GM21825 (cell line): ENCODE measurements around the gene PRELID2.
"Not testable (repeated sequence)": the region's sequence is repeated elsewhere in the genome, so short reads cannot be mapped to it uniquely, and the experiment has no call there.

ENCODE experiments used
- ATAC-seq: cut with Tn5 transposase; IDR thresholded peaks from one replicate; pipeline ENCODE4 v1.9.1; 2021; ENCODE audit warnings: mild to moderate bottlenecking, moderate library complexity; ENCODE audit not compliant: unreplicated experiment

PRELID2 gene

DNA sequence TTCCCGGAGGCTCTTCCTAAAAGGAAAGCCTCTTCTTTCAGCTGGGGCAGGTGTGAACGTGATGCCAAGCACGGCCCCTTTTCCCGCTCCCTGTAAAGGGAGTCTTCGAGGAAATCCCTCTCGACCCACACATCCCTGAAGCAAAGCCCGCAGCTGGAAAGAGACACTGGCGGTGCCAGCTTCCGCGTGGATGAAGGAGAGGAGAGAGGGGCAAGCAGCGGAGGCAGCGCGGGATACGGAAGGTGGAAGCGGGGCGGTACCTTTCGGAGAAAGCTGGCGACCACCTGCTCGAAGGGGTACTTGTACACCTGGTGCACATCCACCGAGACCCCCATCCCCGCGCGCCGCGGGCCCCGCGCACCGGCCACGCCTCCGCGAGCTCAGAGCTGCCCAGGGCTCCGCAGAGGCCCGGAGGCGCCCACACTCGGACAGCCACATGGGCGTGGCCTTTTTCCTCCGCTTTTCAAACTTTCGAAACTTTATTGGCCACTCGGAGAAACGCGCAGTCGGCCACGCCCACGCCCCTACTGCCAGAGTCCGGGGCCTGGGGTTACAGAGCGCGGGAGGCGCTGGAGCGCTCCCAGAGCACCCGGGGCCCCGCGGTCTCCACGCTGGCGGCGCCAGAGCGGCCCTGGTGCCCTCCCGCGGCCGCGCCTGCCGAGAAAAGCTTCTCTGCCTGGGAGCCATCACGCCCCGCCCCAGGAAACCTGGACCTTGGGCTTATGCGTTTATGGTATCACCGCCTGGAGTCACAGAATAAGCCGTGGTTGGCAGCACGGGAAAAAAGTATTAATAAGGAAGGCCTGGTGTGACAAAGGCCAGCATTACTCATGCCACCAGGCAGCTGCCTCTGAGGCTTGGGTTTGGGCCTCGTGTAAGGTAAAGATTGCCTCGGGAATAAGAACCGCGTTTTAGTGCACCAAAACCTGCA lies at the start of gene PRELID2:
Gene PRELID2, minus strand, starts transcription at position 426 of the 931 bp plus-strand sequence. Its CDS starts 91 bp downstream, at position 335.
- ATAC-seq: peak; percentile 89

DNA sequence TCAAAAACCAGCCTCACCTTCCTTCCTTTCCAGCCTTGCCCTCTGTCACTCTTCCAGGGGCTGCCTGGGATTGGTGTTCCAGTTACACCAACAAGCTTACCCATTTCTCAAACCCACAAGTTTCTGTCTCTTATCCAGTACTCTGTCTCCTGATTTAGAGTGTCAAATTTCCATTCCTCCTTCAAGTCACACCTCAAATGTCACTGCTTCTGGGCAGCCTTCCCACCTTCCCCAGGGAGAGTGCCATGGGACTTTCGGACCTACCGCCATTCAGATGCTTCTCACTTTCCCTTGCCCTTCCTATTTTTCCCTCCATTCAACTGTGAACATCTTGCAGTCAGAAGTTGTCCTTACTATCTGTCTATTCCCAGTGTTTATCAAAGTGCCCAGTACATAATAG lies 39.6 kb upstream of the PRELID2 start:
- no peak for ATAC-seq

DNA sequence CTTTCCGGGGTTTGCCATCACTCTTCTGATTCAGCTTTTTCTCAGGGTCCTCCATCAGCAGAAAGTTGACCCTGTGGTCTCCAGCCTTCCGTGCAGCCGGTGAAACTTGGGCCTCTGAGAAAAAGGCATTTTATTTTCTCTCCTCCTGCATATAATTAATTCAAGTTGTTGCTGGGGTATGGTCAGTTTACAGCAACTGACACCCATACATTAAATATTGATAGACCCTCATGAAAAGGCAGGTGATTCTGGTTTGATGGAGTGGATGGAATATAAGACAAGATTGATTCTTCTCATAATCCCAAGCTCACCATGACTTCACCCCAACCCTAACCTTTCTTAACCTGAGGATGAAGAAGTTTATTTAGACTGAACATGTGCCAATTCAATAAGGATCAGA lies 37.8 kb upstream of the PRELID2 start, which contains the start of gene GRXCR2:
Gene GRXCR2, minus strand, starts transcription at position 101 of the 400 bp plus-strand sequence. Its CDS starts 46 bp downstream, at position 55.
- no peak for ATAC-seq

DNA sequence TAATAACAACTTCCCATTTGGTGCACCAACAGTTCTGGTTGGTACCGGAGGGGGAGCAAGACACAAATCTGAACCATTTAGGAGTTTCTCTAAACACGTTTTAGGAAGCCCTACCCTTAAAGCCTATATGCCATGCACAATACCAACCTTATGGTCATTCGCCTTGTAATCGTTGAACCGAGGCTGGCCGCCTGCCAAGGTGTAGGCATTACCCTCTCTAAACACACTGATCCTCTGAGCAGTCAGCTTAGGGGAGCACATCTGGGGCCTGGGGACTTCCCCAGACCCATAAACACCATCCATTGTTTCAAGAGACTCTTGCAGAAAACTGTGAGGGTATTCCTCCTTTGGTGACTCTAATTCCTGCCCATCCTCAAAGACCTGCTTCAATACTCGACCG lies 37.3 kb upstream of the PRELID2 start:
- no peak for ATAC-seq

DNA sequence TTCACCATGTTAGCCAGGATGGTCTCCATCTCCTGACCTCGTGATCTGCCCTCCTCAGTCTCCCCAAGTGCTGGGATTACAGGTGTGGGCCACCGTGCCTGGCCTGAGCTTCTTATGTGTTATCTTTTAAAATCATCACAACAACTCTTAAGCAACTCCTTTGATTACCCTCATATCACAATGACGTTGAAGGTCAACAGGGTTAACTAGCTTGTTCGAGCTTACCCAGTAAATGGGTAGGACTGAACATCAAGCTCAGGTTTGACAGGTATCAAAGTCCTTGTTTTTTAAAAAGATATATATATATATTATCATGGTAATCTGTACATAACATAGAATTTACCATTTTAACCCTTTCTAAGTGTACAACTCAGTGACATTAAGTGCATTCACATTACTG lies 34.6 kb upstream of the PRELID2 start:
- ATAC-seq: no peak

DNA sequence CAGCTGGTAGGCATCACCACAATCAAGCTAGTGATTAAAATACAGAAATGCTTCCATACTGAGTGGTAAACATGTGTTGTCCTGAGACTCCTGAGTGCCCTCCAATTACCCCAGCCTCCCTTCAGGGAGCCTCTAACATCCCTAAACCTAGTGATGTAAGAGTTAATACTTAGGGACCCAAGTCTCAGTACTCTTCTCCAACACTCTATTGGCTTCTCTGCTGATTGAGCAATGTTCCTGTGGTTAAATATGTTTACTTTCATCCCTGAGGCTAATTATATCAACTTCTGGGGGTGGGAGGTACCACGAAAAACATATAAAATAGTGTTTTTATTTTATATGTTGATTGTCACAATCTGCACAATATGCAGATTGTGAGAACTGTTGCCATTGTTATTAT lies 32.7 kb upstream of the PRELID2 start:
- no peak for ATAC-seq

DNA sequence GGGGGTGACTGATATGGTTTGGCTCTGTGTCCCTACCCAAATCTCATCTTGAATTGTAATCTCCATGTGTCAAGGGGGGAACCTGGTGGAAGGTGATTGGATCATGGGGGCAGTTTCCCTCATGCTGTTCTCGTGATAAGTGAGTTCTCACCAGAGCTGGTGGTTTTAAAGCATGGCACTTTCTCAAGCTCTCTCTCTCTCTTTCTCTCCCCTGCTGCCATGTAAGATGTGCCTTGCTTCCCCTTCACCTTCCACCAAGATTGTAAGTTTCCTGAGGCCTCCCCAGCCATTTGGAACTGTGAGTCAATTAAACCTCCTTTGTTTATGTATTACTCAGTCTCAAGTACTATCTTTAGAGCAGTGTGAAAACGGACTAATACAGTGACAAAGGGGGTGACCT lies 29.3 kb upstream of the PRELID2 start:
- not testable (repeated sequence) for ATAC-seq

DNA sequence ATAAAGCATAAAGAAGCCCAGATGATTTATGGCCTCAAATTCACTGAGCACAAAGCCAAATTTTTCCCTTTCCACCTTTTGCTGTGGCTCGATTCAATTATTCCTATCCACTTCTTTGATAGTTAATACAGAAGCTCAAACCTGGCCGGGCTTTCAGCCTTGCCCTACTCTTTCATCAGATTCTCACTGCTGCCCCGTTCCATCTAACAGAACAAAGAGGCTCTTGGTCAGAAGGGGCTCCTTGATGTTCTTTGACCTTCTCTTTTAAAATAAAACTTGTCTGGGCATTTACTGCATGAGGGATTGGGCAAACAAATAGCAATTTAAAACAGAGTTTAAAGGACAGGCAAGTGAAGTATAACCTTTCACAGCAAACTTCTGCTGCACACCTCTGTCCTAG lies 27.9 kb upstream of the PRELID2 start:
- no peak for ATAC-seq

DNA sequence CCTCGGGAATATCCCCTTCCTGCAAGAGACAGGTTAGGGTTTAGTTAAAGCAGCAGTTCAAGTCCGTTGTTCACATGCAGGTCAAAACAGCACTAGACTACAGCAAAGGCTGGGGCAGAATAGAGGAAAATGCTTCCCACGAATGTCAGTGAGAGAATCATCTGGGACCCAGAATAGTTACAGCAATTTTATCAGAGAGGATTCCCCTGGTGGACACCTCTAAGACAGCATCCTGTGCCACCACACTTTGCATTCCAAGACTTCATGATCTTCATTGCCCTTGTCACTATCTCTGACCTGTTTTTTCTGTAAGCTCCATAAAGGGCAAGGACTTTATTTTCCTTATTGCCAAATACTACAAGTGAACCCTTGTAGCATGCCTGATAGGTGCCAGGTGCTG lies 24.8 kb upstream of the PRELID2 start:
- ATAC-seq: no peak

DNA sequence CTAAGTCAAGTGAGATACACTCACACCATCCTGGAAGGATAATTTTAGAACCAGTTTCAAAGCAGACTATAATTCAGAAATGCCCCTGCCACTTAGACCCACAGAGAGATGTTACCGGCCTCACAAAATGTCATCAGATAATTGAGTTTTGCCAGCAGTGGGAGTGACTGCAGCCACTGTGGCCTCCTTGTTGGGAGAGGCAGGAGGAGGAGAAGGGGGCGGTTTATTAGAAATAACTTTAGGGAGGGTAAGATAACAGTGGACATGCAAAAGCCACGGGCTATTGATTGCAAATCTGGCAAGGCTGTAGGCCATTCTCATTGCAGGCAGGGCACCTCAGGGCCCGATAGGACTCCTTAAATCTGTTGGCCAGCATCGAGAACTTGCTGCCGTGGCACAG lies 24.3 kb upstream of the PRELID2 start:
- no peak for ATAC-seq

DNA sequence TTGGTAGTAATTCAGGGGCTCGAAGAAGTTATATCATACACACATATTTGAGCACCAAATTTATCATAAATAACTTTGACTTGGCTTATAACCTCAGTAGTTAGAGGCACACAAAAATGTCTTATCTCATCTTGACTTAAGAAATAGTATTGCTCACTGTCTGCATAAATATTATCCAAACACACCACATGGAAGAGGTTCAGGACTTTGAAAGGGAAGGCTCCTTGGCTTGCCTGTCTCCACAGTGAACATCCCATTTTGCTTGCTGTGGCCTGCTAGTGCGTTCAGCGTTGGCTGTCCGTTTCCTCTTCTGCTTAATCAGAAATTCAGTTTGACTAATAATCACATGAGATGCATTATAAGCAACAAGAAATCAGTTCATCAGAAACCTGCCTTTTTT lies 23.8 kb upstream of the PRELID2 start:
- no peak for ATAC-seq

DNA sequence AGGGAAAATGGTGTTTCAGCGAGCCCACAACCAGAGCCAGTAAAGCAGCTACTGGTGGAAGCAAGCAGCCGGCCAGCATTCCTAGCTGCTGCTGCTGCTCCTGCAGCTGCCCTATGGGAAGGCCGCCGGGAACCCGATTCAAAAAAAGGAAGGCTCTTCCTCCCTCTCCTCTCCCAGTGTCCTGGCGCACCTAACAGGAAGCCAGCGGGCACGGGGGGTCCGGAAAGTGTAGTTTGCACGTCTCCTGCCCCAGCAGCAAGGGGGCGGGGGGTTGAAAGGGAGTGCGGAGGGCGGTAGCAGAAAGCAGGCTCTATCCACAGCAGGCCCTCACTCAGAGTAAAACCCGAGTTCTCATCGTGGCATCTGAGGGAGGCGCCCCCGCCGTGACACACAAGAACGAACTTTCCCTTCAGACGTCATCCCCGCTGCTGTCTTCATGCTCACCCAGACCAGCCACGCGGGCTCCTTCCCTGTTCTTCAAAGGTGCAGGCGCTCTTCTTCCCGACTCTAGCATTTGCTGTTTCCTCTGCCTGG lies 21.2 kb upstream of the PRELID2 start:
- no peak for ATAC-seq

DNA sequence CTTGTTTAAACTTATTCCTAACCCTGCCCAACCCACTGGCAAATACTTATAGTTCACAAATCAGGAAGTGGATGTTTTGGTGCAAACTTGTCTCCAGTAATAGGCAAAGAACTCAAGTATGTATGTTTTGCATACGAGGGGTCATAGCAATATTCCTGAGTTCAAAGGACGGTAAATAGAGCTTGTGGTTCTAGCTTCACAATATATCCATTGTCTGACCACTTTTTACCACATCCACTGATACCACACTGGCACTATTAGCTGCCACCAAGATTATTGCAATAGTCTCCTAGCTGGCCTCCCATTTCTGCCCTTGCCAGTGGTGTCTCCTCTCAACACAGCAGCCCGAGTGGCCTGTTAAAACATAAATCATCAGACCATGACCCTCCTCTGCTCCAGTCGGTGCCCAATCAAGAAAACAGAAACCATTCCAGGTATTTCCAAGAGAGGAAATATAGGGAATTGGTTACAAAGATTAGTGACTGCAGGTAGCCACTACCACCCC lies 20.7 kb upstream of the PRELID2 start:
- ATAC-seq: no peak

DNA sequence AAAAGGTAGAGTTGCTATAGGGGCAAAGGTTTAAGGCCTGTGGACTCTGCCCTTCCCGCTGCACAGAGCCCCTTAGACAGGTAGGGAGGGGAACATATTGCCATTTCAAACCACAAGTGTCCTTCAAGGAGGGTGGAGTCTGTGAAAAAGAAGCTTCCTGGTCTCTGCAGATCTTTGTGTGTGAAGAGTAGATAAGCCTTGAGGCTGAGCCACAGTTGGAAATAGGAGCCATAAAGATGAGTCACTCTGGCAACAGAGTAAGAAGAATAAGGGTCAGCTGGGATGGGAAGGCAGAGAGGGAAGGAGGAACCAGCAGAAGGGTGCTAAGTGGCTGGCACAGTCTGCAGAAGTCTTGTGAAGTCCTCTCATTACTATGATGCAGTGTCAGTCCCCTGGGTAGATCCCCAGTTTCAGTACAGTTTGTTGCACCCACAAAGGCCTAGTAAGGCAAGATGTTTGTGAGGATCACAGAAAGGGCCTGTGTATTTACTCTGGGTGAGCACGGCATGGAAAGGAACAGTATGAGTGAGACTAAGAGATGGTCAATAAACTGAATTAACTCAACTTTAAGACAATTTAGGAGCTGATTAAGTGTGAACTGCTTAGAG lies 19.6 kb upstream of the PRELID2 start:
- no peak for ATAC-seq

DNA sequence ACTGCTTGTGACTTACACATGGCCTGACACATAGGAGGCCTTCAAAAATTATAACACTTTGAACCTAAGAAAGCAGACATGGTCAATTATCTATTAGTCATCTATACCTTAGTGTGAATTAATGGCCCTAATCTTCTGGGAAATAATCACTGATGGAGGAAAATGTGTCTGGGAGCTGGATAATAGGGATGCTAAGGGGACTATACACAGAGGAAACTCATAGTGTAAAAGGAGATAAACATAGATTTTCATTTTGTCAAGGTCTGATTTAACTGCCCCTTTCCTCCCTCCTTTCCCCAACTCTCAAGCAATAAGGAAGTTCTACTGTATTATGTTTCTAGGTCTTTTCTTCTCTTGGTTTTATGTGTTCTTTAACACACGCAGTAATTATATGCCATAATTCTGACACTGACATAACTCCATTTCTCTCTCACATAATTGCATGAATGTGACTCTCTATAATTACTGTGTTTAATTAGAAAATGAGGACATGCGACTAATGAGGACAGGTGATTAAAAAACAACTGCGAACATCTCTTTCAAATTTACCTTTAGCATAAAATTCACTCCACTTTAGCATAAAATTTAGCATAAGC lies 18.7 kb upstream of the PRELID2 start:
- no peak for ATAC-seq

DNA sequence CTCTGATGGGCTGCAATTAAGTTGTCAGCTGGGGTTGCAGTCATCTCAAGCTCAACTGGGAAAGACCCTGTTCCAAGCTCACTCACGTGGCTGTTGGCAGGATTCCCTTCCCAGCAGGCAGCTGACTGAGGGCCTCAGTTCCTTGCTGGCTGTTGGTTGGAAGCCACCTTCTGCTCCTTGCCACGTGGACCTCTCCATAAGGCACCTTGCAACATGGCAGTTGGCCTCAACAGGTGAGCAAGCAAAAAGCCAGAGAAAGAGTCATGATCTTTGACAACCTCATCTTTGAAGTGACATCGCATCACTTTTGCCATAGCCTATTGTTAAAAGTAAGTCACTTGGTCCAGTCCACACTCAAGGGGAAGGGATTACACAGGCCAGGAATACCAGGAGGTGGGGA lies 17.8 kb upstream of the PRELID2 start:
- ATAC-seq: no peak

DNA sequence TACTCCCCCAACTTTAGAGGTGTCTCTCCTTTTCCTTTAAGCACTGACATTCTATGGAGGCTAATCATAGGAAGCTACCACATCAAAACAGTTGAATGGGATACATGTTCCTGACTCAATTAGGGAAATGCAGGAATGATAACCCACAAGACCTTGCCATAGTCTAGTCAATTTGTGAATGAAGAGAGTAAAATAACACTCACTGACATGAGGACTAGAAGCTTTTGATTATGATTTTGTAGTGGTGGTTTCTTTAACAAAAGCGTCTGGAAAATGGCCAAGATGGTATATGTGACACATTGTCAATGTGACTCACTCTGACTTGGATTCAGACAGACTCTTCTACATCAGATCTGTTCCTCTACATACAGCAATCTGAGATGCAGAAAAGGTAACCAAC lies 13.7 kb upstream of the PRELID2 start:
- ATAC-seq: no peak

DNA sequence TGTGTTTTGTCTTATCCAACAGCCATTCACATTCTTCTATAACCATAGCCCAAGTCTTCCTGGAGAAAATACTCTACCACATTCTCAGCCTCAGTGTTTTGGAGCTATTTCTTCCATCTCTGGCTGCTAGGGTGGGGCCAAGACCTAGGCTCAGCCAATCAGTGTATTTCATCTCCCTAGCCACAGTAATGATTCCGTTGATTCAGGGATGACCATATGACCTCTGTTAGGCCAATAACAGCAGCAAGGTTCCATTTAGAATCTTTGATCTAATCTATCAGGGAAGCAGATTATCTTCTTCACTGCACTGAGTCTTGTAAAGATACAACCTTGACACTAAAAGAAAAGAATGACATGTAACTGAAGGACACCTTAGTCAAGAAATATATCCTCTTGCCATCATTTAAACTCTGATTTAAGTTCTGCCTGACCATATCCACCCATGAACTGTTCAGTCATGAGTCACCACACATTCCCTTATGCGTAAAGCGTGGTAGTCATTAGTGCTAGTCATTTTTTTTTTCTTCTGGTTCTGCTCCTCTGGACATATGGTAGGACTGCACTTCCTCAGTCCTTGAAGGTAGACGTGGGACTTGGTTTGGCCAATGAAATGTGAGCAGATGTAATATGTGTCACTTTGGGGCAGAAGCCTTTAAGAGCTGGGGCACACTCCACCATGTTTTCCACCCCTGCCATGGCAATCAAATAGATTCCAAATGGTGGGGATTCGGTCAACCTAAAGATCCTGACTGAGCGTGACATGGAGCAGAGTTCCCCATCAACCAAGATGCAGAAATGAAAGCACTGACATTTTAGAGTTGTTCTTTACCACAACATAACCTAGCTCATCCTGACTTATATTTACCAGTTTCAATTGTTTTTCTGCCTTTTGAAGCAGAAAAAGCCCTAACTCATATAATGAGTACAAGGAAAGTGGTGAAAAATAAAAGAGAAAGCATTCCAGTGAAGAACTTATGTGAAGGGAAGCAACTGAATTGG lies 12.7 kb upstream of the PRELID2 start:
- ATAC-seq: no peak

DNA sequence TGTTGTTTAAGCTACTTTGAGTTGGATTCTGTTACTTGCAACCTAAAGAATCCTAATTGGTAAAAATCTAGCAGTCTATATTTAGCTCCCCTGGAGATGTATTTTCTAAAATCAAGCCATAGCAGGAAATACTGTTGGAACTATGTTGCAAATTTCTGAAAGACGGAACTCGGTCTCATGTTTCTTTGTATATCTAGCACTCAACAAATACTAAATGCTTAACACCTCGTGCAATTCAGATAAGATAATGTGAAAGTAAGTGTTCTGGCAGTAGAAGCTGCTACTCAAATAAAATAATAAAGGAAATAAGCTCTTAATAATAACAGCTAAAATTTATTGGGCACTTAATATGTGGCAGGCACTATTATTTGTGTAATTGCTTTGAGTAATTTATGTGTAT lies 10.9 kb upstream of the PRELID2 start:
- no peak for ATAC-seq

DNA sequence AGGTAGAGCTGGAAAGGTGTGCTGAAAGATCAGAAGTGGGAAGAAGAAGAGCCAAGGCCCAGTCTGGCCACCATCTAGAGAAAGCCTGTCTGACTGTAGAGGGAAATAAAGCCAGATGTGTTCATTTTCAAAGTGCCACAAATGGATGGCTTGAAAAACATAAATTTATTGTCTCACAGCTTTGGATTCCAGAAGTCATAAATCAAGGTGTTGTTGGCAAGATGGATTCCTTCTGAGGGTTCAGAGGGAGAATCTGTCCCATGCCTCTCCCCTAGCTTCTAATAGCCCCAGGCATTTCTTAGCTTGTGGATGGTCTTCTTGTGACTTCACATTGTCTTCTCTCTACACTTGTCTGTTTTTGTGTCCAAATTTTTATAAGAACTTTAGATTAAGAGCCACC lies 6.2 kb upstream of the PRELID2 start:
- ATAC-seq: no peak
